A549 (cell line): ENCODE results near the gene INSIG1.

ENCODE experiments used
- CTCF ChIP-seq: fragments of >200 bp; sonication (Bioruptor Twin); formaldehyde crosslinking; IDR thresholded peaks from 3 replicates; pipeline ENCODE4 v1.5.1; 2016
- EP300 ChIP-seq, 2 experiments: fragments of >200 bp; sonication (Bioruptor Twin); formaldehyde crosslinking; IDR thresholded peaks; 2 replicates in 1 of 2; 3 replicates in 1 of 2; pipeline ENCODE4 v1.6.1; 2016 to 2017
- HEYL ChIP-seq: fragments of 250-450 bp; sonication (Bioruptor Pico); IDR thresholded peaks from 2 replicates; pipeline ENCODE4 v1.8.0; 2021; ENCODE audit warnings: mild to moderate bottlenecking, moderate library complexity
- HMGXB4 ChIP-seq: fragments of 250-450 bp; sonication (Bioruptor Pico); IDR thresholded peaks from 2 replicates; pipeline ENCODE4 v1.5.0; 2021; ENCODE audit warnings: mild to moderate bottlenecking, moderate library complexity, borderline replicate concordance
- POLR2A ChIP-seq: IDR thresholded peaks from 2 replicates; pipeline ENCODE4 v1.6.1; 2012; ENCODE audit warnings: mild to moderate bottlenecking, low read length
- POLR2AphosphoS2 ChIP-seq: conservative IDR thresholded peaks from 2 replicates; pipeline ENCODE4 v1.6.1; 2012; ENCODE audit warnings: low read length, improper control_type of control experiment, inconsistent platforms
- TF ChIP-seq, protein P1 (sequence below): fragments of 450-650 bp; IDR thresholded peaks from 2 replicates; pipeline ENCODE4 v1.6.1; 2014; ENCODE audit warnings: antibody characterized with exemption
- TF ChIP-seq, protein P2 (sequence below): fragments of >200 bp; sonication (Bioruptor Twin); formaldehyde crosslinking; IDR thresholded peaks from 3 replicates; pipeline ENCODE4 v1.6.1; 2016

GRCh38 chr7:155270861-155271260 lies 26.8 kb upstream of the INSIG1 start:
- TF ChIP-seq, protein P1, sequence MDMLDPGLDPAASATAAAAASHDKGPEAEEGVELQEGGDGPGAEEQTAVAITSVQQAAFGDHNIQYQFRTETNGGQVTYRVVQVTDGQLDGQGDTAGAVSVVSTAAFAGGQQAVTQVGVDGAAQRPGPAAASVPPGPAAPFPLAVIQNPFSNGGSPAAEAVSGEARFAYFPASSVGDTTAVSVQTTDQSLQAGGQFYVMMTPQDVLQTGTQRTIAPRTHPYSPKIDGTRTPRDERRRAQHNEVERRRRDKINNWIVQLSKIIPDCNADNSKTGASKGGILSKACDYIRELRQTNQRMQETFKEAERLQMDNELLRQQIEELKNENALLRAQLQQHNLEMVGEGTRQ: no peak
- no peak for TF ChIP-seq CTCF
- no peak for TF ChIP-seq POLR2A
- no peak for TF ChIP-seq EP300 (IDR thresholded peaks at IDR 0.05)
- TF ChIP-seq, protein P2, sequence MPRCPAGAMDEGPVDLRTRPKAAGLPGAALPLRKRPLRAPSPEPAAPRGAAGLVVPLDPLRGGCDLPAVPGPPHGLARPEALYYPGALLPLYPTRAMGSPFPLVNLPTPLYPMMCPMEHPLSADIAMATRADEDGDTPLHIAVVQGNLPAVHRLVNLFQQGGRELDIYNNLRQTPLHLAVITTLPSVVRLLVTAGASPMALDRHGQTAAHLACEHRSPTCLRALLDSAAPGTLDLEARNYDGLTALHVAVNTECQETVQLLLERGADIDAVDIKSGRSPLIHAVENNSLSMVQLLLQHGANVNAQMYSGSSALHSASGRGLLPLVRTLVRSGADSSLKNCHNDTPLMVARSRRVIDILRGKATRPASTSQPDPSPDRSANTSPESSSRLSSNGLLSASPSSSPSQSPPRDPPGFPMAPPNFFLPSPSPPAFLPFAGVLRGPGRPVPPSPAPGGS: no peak
- TF ChIP-seq HMGXB4 (CRISPR knock-in tag): no peak
- TF ChIP-seq HEYL (CRISPR knock-in tag): no peak
- no peak for TF ChIP-seq POLR2AphosphoS2
